Measurements from ENCODE around the gene JADE3.

Gene JADE3

DNA sequence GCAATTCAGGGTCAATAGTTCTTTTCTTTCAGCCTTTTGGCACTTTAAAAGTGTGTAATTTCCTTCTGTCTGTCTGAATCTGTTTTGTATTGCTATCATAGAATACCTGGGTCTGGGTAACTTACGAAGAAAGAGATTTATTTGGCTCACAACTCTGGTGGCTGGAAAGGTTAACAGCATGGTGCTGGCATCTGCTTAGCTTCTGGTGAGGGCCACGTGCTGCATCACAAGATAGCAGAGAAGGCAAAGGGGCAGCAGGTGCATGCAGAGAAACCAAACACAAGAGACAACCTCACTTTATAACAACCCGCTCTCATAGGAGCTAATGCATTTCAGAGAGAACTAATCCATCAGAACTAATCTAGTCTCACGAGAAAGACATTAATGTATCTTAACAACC lies 184.8 kb downstream of the JADE3 start:
- H3K4me3 ChIP-seq (ENCODE audit: low read depth, low read length) = no peak overlapping the region
- no peak for TF ChIP-seq CTCF (IDR thresholded peaks at IDR 0.05; ENCODE audit: borderline replicate concordance, insufficient read depth, low read depth, low read length)

GRCh38 chrX:47098338-47099094 lies 186.3 kb downstream of the JADE3 start:
- no peak for TF ChIP-seq CTCF (IDR thresholded peaks at IDR 0.05; ENCODE audit: borderline replicate concordance, insufficient read depth, low read depth, low read length)
- H3K4me3 ChIP-seq (ENCODE audit: low read depth, low read length) = no peak overlapping the region

DNA sequence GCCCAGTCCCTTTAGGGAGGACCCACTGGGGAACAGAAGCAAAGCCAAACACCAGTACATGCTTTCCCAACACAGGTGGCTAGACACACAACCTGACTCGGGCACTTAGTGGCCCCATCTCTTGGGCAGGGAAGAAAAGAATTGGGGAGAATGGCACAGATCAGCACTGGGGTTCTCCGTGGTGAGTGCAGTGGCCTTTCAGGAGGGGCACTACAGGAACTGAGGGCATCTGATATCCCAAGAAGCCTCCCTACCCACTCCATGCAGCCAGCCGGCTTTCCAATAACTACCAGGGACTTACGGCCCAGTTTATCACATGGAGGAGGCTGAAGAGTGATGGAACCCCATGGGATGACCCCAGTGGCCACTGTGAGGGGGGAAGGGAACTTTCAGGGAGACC lies 189.0 kb downstream of the JADE3 start:
- H3K4me3 ChIP-seq (ENCODE audit: low read depth, low read length) = no peak overlapping the region
- no peak for TF ChIP-seq CTCF (IDR thresholded peaks at IDR 0.05; ENCODE audit: borderline replicate concordance, insufficient read depth, low read depth, low read length)

All from GM12875 (cell line).